GM04503 (cell line): Measurements from ENCODE around the gene PATE4.
A peak's percentile ranks its signal among the peaks of the same experiment; 100 is the strongest.

Experiments
- DNase-seq: peaks from one replicate; pipeline ENCODE4 v3.0.0-alpha.2; 2012; ENCODE audit warnings: low read depth

PATE4 gene

DNA sequence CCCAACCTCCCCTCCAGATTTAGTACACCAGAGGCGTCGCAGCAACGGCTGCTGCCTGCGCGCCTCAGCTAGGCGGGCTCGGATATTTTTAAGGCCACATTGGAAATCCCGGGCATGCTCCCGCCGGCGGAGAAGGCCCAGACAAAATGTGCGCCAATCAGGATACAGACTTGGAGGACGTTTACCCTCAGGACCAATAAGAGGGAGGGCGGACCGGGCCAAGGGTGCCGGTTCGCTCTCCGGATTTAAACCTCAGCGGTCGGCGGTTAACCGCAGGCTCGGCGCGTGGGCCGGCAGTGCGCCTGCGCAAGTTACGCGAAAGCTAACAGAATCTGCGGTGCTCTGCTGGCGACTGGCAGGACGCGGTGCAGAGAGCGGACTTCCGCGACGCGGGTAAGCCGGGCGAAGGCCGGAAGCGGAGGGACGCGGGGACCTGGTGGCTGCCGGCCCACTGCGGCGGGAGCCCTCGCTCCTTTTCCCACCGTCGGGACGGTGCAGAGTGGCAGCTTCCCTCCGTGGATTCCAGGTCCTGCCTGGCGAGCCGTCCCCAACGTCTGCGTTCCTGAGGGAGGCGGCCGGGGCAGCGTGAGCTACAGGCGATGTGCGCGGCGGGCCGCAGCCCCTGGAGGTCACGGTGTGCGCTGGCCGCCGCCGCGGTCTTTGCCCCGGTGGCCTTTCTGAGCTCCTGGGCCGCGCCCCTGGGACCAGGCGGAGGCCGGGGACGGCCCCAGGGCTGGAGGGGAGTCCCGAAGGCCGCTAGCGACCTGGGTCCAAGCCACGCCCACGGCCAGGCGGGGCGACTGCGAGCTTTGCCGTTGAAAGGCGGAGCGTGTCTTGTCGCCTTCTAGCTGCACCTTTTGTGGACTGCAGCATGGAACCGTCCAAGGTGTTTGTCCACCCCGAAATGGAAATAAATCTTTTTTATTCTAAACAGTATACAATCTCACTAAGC lies 54.5 kb downstream of the PATE4 start, which contains the start of gene HYLS1:
Gene HYLS1, plus strand, starts transcription at position 296 of the 952 bp plus-strand sequence. CDS start 11,701 bp downstream, outside the sequence.
- DNase-seq = peak; percentile 92
